Kidney epithelial cell (primary cell): ENCODE data around the gene PIK3C2B. TPM values are rescaled to one million over a fixed set of nuclear protein-coding genes. Genes with fewer than 3 reads are reported as not detected.

Experiments
- DNase-seq: peaks from one replicate; pipeline ENCODE4 v3.0.0-alpha.2; 2010; ENCODE audit warnings: low read depth
- H3K27me3 ChIP-seq: 2 replicates; pipeline ENCODE4 v1.6.0; 2011; ENCODE audit warnings: low read length; ENCODE audit not compliant: control insufficient read depth, insufficient read depth
- H3K36me3 ChIP-seq: 2 replicates; pipeline ENCODE4 v1.5.1; 2011; ENCODE audit warnings: low read length; ENCODE audit not compliant: control insufficient read depth, insufficient read depth
- H3K4me3 ChIP-seq: 2 replicates; pipeline ENCODE4 v1.5.1; 2011; ENCODE audit warnings: low read depth, mild to moderate bottlenecking, control low read depth, low read length
- total RNA-seq: library from RNA; depleted of rRNA; stranded (reverse); fragments of >200 nt; gene quantifications from 2 replicates; pipeline ENCODE4 v1.2.3, GENCODE V29; 2015
- TF ChIP-seq, protein P1 (sequence below): IDR thresholded peaks from 2 replicates; pipeline ENCODE4 v1.5.1; 2011; ENCODE audit warnings: mild to moderate bottlenecking, moderate library complexity, low read length, control low read depth, inconsistent platforms; ENCODE audit not compliant: insufficient read depth, poor library complexity, severe bottlenecking

Gene PIK3C2B
- total RNA-seq, 1 donor from 2014 or later = 2.8 TPM

- DNase-seq = no peak
- Histone ChIP-seq H3K27me3 (no peaks in the 10 kb centered on the region), H3K36me3 (no peaks in the 10 kb centered on the region), H3K4me3 (no peak overlapping the region)
- TF ChIP-seq, protein P1, sequence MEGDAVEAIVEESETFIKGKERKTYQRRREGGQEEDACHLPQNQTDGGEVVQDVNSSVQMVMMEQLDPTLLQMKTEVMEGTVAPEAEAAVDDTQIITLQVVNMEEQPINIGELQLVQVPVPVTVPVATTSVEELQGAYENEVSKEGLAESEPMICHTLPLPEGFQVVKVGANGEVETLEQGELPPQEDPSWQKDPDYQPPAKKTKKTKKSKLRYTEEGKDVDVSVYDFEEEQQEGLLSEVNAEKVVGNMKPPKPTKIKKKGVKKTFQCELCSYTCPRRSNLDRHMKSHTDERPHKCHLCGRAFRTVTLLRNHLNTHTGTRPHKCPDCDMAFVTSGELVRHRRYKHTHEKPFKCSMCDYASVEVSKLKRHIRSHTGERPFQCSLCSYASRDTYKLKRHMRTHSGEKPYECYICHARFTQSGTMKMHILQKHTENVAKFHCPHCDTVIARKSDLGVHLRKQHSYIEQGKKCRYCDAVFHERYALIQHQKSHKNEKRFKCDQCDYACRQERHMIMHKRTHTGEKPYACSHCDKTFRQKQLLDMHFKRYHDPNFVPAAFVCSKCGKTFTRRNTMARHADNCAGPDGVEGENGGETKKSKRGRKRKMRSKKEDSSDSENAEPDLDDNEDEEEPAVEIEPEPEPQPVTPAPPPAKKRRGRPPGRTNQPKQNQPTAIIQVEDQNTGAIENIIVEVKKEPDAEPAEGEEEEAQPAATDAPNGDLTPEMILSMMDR = no peak
Measured at GRCh38 chr1:204450461-204451257, 43.9 kb downstream of the PIK3C2B start.

- H3K4me3 ChIP-seq = no peak overlapping the region
- TF ChIP-seq, protein P1 = no peak
- no peaks in the 10 kb centered on the region for H3K27me3 ChIP-seq
- DNase-seq = no peak
- no peaks in the 10 kb centered on the region for H3K36me3 ChIP-seq
Measured at GRCh38 chr1:204449678-204450280, 44.8 kb downstream of the PIK3C2B start.

DNA sequence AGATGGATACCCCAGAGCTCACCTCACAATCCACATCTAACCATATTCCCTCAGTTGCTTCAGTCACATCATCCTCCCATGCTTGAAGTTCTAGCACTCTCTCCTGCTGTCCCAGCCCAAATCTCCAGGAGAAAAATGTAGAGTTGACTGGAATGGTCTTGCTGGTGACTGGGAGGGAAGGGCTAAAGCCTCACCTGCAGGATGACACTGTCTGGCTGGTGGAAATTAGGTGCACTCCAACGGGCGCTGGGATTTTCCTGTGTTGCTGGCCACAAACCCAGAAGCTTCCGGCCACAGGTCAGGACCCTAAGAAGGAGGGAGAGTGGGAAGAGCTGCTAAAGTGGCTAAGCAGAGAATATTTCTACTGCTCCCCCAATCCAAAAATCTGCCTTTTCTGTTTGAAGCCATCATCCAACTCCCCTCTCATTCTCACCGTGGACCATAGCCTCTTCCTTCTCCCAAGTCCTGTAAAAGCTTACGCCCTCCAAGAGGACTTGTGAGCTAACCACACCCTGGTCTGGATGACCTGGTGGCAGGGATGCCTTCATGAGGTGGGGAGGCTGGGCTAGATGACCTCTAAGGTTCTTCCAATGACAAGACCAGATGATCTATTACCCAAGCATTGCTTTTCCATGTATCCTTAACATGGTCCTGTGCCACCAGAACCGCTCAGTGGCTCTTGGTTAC is 45.5 kb downstream of the PIK3C2B start:
- Histone ChIP-seq H3K4me3 (no peak overlapping the region), H3K27me3 (no peaks in the 10 kb centered on the region), H3K36me3 (no peaks in the 10 kb centered on the region)
- no peak for DNase-seq
- TF ChIP-seq, protein P1 = no peak

DNA sequence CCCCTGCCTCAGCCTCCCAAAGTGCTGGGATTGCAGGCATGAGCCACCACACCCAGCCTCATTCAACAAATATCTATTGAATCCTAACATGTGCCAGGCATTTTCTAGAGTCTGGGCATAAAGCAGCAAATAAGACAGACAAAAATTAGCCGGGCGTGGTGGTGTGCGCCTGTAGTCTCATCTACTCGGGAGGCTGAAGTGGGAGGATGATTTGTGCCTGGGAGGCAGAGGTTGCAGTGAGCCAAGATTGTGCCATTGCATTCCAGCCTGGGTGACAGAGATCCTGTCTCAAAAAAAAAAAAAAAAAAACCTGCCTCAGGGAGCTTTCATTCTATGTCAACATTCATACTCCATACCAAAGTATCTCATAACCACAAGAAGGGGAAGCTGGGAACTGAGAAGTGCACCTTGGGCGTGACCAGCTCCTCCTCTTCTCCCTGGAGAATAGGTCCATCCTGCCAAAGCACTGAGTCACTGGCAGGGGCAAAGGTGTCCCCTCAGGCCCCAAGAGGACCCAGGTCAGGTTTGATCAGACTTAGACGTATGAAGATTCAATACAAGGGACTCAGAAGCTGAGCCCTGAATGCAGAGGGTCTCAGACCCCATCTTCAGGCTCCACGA is 46.2 kb downstream of the PIK3C2B start:
- H3K36me3 ChIP-seq = no peaks in the 10 kb centered on the region
- TF ChIP-seq, protein P1 = no peak
- DNase-seq = no peak
- H3K4me3 ChIP-seq = no peak overlapping the region
- H3K27me3 ChIP-seq = no peaks in the 10 kb centered on the region

GRCh38 chr1:204447736-204448135 is 46.9 kb downstream of the PIK3C2B start:
- DNase-seq = no peak
- no peak overlapping the region for H3K4me3 ChIP-seq
- H3K36me3 ChIP-seq = no peaks in the 10 kb centered on the region
- TF ChIP-seq, protein P1 = no peak
- H3K27me3 ChIP-seq = no peaks in the 10 kb centered on the region
